Measurements from ENCODE around the gene CAMK4.

Gene CAMK4

GRCh38 chr5:111528056-111528455 lies 303.9 kb downstream of the CAMK4 start:
- ChIA-PET POLR2A (no interaction called here), CTCF (no interaction called here)
- no peak for DNase-seq (ENCODE audit: extremely low spot score)
- no peak for TF ChIP-seq LEF1 (IDR thresholded peaks at IDR 0.05; ENCODE audit: borderline replicate concordance)
- no peak for TF ChIP-seq HDGF (IDR thresholded peaks at IDR 0.05; ENCODE audit: borderline replicate concordance)
- no peak for TF ChIP-seq NFRKB (IDR thresholded peaks at IDR 0.05)
- no peak for TF ChIP-seq BHLHE40 (IDR thresholded peaks at IDR 0.05; ENCODE audit: borderline replicate concordance)

DNA sequence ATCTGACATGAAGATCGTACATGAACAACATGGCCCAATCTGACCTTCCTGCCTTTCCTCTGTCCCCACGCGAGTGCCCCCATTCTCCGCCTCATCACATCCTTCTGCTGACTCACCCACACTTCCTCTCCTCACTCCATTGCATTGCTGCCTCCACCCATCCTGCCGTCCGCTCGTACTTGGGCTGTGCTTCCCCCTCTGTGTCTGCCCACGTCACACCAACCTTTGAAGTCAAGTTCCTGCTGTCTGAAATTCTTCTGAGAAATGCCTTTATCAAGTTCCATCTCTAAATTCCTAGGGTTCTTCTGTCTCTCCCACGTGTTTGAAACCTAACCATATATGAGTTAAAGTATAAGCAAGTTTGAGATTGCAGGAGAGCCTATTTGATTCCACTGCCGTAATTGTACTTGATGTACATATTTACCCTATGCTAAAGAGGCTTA lies 306.1 kb downstream of the CAMK4 start:
- TF ChIP-seq ZNF384 (IDR thresholded peaks at IDR 0.05) (no peak), ELF4 (IDR thresholded peaks at IDR 0.05) (no peak), SP1 (IDR thresholded peaks at IDR 0.05) (no peak), SUZ12 (IDR thresholded peaks at IDR 0.05) (no peak), TARDBP (IDR thresholded peaks at IDR 0.05) (no peak), FOXK2 (IDR thresholded peaks at IDR 0.05) (no peak), FOXM1 (IDR thresholded peaks at IDR 0.05; ENCODE audit: borderline replicate concordance) (no peak), NFRKB (IDR thresholded peaks at IDR 0.05) (no peak), PKNOX1 (IDR thresholded peaks at IDR 0.05) (no peak), HDGF (IDR thresholded peaks at IDR 0.05; ENCODE audit: borderline replicate concordance) (no peak), L3MBTL2 (conservative IDR thresholded peaks at IDR 0.05) (no peak), FOXA1 (IDR thresholded peaks at IDR 0.05) (no peak), ARNT (IDR thresholded peaks at IDR 0.05) (no peak), CTBP1 (IDR thresholded peaks at IDR 0.05; ENCODE audit: borderline replicate concordance) (no peak), LEF1 (IDR thresholded peaks at IDR 0.05; ENCODE audit: borderline replicate concordance) (no peak), BHLHE40 (IDR thresholded peaks at IDR 0.05; ENCODE audit: borderline replicate concordance) (no peak)
- DNase-seq (ENCODE audit: extremely low spot score) = no peak
- ChIA-PET POLR2A (no interaction called here), CTCF (no interaction called here)

DNA sequence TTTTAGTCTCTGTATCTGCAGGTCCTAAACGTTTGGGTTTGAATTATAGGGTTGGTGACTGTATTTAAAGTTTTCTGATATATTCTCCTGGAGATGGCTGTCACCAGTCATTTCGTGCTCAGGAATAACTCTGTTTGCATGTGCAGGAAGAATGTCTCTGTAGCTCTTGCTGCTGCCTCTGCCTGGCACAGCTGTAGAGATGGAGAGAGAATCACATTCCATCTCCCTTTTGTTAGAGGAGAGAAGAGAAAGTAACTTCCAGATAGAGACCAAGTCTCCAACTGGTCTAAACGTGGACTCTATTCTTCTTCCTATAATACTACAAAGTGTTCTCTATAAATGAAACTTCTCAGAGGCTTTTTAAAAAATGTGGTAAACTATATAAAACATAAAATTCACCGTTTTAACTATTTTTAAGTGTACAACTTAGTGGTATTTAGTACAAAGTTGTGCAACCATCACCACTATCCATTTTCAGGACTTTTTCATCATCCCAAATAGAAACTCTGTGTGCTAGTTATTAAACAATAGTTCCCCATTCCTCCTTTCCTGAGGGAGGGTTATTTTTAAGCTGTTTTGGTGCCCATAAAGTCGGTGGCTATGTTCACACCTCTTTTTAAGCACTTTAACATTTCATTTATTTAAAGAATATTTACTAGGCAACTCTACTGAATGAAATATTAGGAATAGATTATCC lies 308.9 kb downstream of the CAMK4 start:
- TF ChIP-seq TARDBP (IDR thresholded peaks at IDR 0.05) (no peak), SP1 (IDR thresholded peaks at IDR 0.05) (no peak), FOXM1 (IDR thresholded peaks at IDR 0.05; ENCODE audit: borderline replicate concordance) (no peak), NFRKB (IDR thresholded peaks at IDR 0.05) (no peak), FOXA1 (IDR thresholded peaks at IDR 0.05) (no peak), FOXK2 (IDR thresholded peaks at IDR 0.05) (no peak), ELF4 (IDR thresholded peaks at IDR 0.05) (no peak), L3MBTL2 (conservative IDR thresholded peaks at IDR 0.05) (no peak), HDGF (IDR thresholded peaks at IDR 0.05; ENCODE audit: borderline replicate concordance) (no peak), BHLHE40 (IDR thresholded peaks at IDR 0.05; ENCODE audit: borderline replicate concordance) (no peak), ARNT (IDR thresholded peaks at IDR 0.05) (no peak)
- POLR2A ChIA-PET = interaction anchor here (0.6 kb wide), 1 partner anchor 157 kb away, joined by 3 read pairs; no protein-coding TSS in a partner anchor
- no peak for DNase-seq (ENCODE audit: extremely low spot score)
- CTCF ChIA-PET = interaction anchor here (0.6 kb wide), 1 partner anchor 76 kb away, joined by 3 read pairs; no protein-coding TSS in a partner anchor

DNA sequence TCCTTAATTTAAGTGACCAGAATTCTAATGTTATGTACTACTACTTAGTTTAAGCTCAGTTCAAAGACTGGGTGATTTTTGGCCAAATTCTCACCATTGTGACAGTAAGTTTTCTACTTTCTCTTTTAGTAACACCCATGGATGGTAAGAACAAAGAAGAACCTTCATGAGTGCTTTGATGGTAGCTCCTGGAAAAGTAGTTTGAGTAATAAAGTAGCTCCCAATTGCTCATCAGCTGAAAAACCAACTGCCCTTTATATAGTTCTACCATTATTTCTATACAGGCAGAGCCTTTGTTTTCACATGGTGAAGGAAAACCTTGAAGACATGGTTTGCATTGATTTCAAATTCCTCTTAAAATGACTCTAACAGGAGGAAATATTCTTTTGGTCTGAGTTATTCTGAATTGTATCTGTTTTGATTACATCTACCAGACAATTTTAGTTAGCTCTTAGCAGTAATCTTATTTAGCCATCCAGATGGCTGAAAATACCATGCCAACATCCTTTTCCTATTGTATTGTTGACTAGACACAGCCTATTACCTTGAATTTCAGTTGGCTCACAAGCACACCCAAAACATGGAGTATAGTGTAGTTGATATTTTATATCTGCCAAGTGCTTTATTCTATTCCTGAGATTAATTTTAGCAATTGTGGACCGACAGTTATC lies 311.8 kb downstream of the CAMK4 start:
- POLR2A ChIA-PET = no interaction called here
- DNase-seq (ENCODE audit: extremely low spot score) = no peak
- no peak for TF ChIP-seq TARDBP (IDR thresholded peaks at IDR 0.05)
- TF ChIP-seq ZNF384 (IDR thresholded peaks at IDR 0.05) = no peak
- TF ChIP-seq FOXM1 (IDR thresholded peaks at IDR 0.05; ENCODE audit: borderline replicate concordance) = no peak
- no peak for TF ChIP-seq FOXA1 (IDR thresholded peaks at IDR 0.05)
- TF ChIP-seq BHLHE40 (IDR thresholded peaks at IDR 0.05; ENCODE audit: borderline replicate concordance) = no peak
- CTCF ChIA-PET = no interaction called here

DNA sequence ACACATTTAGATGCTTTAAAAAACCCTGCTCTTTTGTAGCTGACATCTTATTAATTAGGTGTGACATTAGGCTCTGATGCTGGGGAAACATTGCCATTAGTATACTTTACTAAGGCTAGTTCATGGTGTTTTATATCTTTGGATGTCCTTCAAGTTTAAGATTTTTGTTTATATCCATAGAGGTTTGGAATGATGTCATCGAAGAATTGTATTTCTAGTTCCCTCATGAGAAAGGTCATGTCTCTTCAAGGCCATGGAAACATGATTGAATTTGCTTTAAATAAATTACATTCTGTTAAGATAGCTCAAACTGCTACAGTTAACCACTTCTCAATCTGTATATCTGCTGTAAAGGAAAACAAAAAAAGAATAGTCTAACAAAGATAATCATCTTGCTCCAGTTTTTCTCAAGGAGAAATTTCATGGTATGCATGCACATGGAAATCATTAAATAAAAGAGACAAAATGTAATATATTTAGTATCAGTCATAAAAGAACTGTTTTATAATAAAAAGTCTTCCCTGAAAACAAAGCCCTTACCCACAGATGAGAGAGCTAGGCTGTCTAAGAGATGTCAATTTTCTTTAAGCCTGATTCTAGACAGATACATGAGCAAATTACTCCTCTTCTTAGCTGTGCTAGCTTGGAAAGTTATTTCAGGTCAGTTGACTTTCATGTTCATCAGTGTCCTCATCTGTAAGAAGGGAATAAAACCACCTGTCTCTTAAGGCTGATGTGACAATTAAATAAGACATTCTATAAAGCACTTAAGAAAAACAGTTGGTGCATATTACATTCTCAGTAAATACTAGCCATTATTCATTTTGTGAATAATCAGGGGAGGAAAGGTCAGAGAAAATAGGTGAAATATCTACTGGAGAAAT lies 313.2 kb downstream of the CAMK4 start:
- no peak for TF ChIP-seq SUZ12 (IDR thresholded peaks at IDR 0.05)
- TF ChIP-seq FOXK2 (IDR thresholded peaks at IDR 0.05) = no peak
- TF ChIP-seq TARDBP (IDR thresholded peaks at IDR 0.05) = no peak
- TF ChIP-seq SP1 (IDR thresholded peaks at IDR 0.05) = no peak
- no peak for TF ChIP-seq BHLHE40 (IDR thresholded peaks at IDR 0.05; ENCODE audit: borderline replicate concordance)
- no peak for TF ChIP-seq CTBP1 (IDR thresholded peaks at IDR 0.05; ENCODE audit: borderline replicate concordance)
- no peak for TF ChIP-seq HDGF (IDR thresholded peaks at IDR 0.05; ENCODE audit: borderline replicate concordance)
- no peak for TF ChIP-seq PKNOX1 (IDR thresholded peaks at IDR 0.05)
- no peak for TF ChIP-seq ARNT (IDR thresholded peaks at IDR 0.05)
- TF ChIP-seq FOXM1 (IDR thresholded peaks at IDR 0.05; ENCODE audit: borderline replicate concordance) = no peak
- no peak for TF ChIP-seq FOXA1 (IDR thresholded peaks at IDR 0.05)
- no peak for TF ChIP-seq LEF1 (IDR thresholded peaks at IDR 0.05; ENCODE audit: borderline replicate concordance)

More for the DNA sequence above, 313.2 kb downstream of the CAMK4 start:
- DNase-seq (ENCODE audit: extremely low spot score) = no peak
- ChIA-PET POLR2A (no interaction called here), CTCF (interaction anchor here (0.7 kb wide), 1 partner anchor 13 kb away, joined by 3 read pairs; no protein-coding TSS in a partner anchor)

Data from HEK293T (cell line).